KMS-11 (cell line): ENCODE measurements around the gene PRIMA1.

ENCODE experiments used
- H2AFZ ChIP-seq: fragments of 200-600 bp; sonication (generic); 2 replicates; pipeline ENCODE4 v1.6.1; 2016; ENCODE audit warnings: antibody characterized with exemption, mixed run types, low read depth
- H3K27ac ChIP-seq: fragments of 200-600 bp; sonication (generic); 2 replicates; pipeline ENCODE4 v1.6.1; 2016; ENCODE audit warnings: mild to moderate bottlenecking, mixed run types
- H3K27me3 ChIP-seq: fragments of 200-600 bp; sonication (generic); 2 replicates; pipeline ENCODE4 v1.6.1; 2017; ENCODE audit warnings: mild to moderate bottlenecking, low read depth, mixed run types, moderate library complexity; ENCODE audit not compliant: insufficient read depth
- H3K36me3 ChIP-seq: fragments of 200-600 bp; sonication (generic); 2 replicates; pipeline ENCODE4 v1.6.1; 2017; ENCODE audit warnings: mild to moderate bottlenecking, mixed run types; ENCODE audit not compliant: insufficient read depth
- H3K4me1 ChIP-seq: fragments of 200-600 bp; sonication (generic); 2 replicates; pipeline ENCODE4 v1.6.1; 2016; ENCODE audit warnings: mild to moderate bottlenecking, low read depth, mixed run types; ENCODE audit not compliant: poor library complexity, severe bottlenecking
- H3K4me2 ChIP-seq: fragments of 200-600 bp; sonication (generic); 2 replicates; pipeline ENCODE4 v1.7.0; 2016; ENCODE audit warnings: mild to moderate bottlenecking, mixed run types
- H3K4me3 ChIP-seq: fragments of 200-600 bp; sonication (generic); IDR thresholded peaks from 2 replicates; pipeline ENCODE4 v1.6.1; 2017; ENCODE audit warnings: low read depth, low read length, mixed read lengths; ENCODE audit not compliant: insufficient read depth
- H3K79me2 ChIP-seq: fragments of 200-600 bp; sonication (generic); 2 replicates; pipeline ENCODE4 v1.6.1; 2016; ENCODE audit warnings: low read depth, mixed run types; ENCODE audit not compliant: insufficient read depth
- H3K9ac ChIP-seq: fragments of 200-600 bp; sonication (generic); 2 replicates; pipeline ENCODE4 v1.6.1; 2016; ENCODE audit warnings: mild to moderate bottlenecking, mixed run types
- H4K20me1 ChIP-seq: fragments of 200-600 bp; sonication (generic); 2 replicates; pipeline ENCODE4 v1.6.1; 2016; ENCODE audit warnings: mild to moderate bottlenecking, mixed run types; ENCODE audit not compliant: insufficient read depth
- TF ChIP-seq, protein P1 (sequence below): fragments of 200-600 bp; sonication (generic); conservative IDR thresholded peaks from 2 replicates; pipeline ENCODE4 v1.6.1; 2017; ENCODE audit warnings: low read depth, mild to moderate bottlenecking, antibody characterized with exemption, low read length, moderate library complexity, mixed read lengths

The PRIMA1 gene

DNA sequence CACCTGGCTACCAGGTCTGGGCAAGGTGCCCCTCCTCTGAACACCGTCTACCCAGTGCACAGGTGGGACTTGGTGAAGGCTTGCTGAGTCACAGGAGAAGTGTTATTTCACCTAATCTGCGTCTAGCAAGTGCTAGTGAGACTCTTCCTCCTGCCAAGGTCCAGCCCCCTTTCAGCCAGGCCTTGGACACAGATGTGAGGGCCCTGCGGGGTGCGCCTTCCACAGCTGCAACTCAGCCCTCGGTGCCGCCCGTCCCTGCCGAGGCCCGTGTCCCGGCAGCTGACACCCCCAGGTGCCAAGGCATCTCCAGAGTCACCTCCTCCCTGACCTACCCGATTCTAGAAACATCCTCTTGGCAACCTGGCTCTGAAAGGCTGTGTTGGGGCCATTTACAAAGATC lies 55.1 kb downstream of the PRIMA1 start:
- Histone ChIP-seq H3K79me2 (no peaks in the 10 kb centered on the region), H4K20me1 (no peaks in the 10 kb centered on the region), H3K4me2 (no peak overlapping the region), H3K27me3 (no peaks in the 10 kb centered on the region), H3K4me1 (no peaks in the 10 kb centered on the region), H3K4me3 (no peak overlapping the region), H2AFZ (no peak overlapping the region), H3K36me3 (no peaks in the 10 kb centered on the region), H3K27ac (no peak overlapping the region), H3K9ac (no peak overlapping the region)
- TF ChIP-seq, protein P1, sequence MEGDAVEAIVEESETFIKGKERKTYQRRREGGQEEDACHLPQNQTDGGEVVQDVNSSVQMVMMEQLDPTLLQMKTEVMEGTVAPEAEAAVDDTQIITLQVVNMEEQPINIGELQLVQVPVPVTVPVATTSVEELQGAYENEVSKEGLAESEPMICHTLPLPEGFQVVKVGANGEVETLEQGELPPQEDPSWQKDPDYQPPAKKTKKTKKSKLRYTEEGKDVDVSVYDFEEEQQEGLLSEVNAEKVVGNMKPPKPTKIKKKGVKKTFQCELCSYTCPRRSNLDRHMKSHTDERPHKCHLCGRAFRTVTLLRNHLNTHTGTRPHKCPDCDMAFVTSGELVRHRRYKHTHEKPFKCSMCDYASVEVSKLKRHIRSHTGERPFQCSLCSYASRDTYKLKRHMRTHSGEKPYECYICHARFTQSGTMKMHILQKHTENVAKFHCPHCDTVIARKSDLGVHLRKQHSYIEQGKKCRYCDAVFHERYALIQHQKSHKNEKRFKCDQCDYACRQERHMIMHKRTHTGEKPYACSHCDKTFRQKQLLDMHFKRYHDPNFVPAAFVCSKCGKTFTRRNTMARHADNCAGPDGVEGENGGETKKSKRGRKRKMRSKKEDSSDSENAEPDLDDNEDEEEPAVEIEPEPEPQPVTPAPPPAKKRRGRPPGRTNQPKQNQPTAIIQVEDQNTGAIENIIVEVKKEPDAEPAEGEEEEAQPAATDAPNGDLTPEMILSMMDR = no peak

DNA sequence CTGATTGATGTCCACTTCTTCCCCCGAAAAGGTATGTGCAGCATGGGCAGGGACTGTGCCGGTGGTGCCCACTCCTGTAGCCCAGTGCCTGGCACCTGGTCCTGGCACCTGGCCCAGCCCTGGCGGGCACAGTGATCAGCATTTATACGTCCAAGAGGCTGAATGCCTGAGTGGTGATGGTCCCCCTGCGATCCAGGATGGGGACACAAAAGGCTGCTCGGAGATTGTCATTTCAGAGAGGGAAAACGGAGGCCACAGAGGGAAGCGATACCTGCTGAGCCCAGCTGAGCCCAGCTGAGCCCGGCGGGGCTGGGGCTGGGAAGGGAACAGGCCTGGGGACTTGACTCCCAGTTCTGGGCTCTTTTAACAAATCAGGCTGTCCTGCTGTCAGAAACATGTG lies 55.8 kb downstream of the PRIMA1 start:
- no peak overlapping the region for H3K4me3 ChIP-seq
- no peaks in the 10 kb centered on the region for H3K79me2 ChIP-seq
- no peaks in the 10 kb centered on the region for H4K20me1 ChIP-seq
- H2AFZ ChIP-seq = no peak overlapping the region
- H3K9ac ChIP-seq = no peak overlapping the region
- no peaks in the 10 kb centered on the region for H3K4me1 ChIP-seq
- no peaks in the 10 kb centered on the region for H3K36me3 ChIP-seq
- no peak overlapping the region for H3K27ac ChIP-seq
- H3K4me2 ChIP-seq = no peak overlapping the region
- no peaks in the 10 kb centered on the region for H3K27me3 ChIP-seq
- TF ChIP-seq, protein P1 = no peak

DNA sequence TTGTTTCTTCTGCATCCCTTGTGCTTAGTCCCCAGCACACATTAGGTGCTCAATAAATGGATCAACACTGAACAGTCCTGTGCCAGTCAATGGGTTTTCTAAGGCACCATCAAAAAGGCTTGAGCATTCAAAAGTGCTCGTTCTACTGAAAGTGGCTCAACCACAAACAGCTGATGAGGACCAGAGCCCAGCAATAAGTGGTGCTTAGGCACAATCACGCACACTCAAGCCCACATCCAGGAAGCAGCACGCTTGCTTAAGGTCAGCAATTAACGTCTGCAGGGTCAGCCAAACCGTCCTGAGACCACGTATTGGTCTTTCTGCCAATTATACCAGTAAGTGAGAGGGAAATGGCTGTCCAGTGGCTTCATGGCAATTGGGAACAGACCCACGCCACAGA lies 56.5 kb downstream of the PRIMA1 start:
- Histone ChIP-seq H3K27me3 (no peaks in the 10 kb centered on the region), H3K27ac (no peak overlapping the region), H2AFZ (no peak overlapping the region), H3K36me3 (no peaks in the 10 kb centered on the region), H3K4me2 (no peak overlapping the region), H3K4me1 (no peaks in the 10 kb centered on the region), H4K20me1 (no peaks in the 10 kb centered on the region), H3K4me3 (no peak overlapping the region), H3K9ac (no peak overlapping the region), H3K79me2 (no peaks in the 10 kb centered on the region)
- TF ChIP-seq, protein P1 = no peak

GRCh38 chr14:93729993-93730392 lies 58.3 kb downstream of the PRIMA1 start:
- H3K4me3 ChIP-seq = no peak overlapping the region
- no peak overlapping the region for H2AFZ ChIP-seq
- no peak overlapping the region for H3K4me2 ChIP-seq
- no peaks in the 10 kb centered on the region for H3K4me1 ChIP-seq
- no peak overlapping the region for H3K9ac ChIP-seq
- no peaks in the 10 kb centered on the region for H3K79me2 ChIP-seq
- TF ChIP-seq, protein P1 = no peak
- no peak overlapping the region for H3K27ac ChIP-seq
- no peaks in the 10 kb centered on the region for H4K20me1 ChIP-seq
- no peaks in the 10 kb centered on the region for H3K36me3 ChIP-seq
- H3K27me3 ChIP-seq = no peaks in the 10 kb centered on the region

DNA sequence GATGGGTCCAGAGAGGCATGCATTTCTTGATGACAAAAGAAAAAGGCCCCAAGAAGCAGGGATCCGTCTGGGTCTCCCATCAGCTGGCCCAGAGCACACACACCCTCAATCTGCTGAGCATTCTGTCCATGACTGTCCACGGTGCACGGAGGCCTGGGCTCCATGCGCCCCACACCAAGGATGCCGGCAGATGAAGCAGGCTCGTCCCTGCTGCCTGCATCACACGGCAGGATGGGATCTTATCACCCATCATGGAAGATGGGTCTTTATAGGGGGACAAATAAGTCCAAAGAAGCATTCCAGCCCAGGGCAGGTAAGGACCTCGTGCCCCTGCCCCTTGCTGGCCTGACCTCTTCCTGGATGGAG lies 59.7 kb downstream of the PRIMA1 start:
- no peak overlapping the region for H3K4me3 ChIP-seq
- TF ChIP-seq, protein P1 = no peak
- H3K36me3 ChIP-seq = no peaks in the 10 kb centered on the region

More for the DNA sequence above, 59.7 kb downstream of the PRIMA1 start:
- H2AFZ ChIP-seq = no peak overlapping the region
- H3K79me2 ChIP-seq = no peaks in the 10 kb centered on the region
- H3K27me3 ChIP-seq = no peaks in the 10 kb centered on the region
- no peak overlapping the region for H3K9ac ChIP-seq
- H3K27ac ChIP-seq = no peak overlapping the region
- H3K4me2 ChIP-seq = no peak overlapping the region
- no peaks in the 10 kb centered on the region for H4K20me1 ChIP-seq
- no peaks in the 10 kb centered on the region for H3K4me1 ChIP-seq
